Measurements from ENCODE around the gene CTU1.

- TF ChIP-seq CTCF (IDR thresholded peaks at IDR 0.05; ENCODE audit: low read depth, low read length) (no peak), EZH2phosphoT487 (IDR thresholded peaks at IDR 0.05; ENCODE audit: low read depth) (no peak)
These were observed 20.0 kb upstream of the CTU1 start for GRCh38 chr19:51128227-51128626.

All from OCI-LY3 (cell line).